GM21367 (cell line): ENCODE results near the gene CCDC110.

Source experiments
- ATAC-seq: cut with Tn5 transposase; IDR thresholded peaks from one replicate; pipeline ENCODE4 v1.9.1; 2021; ENCODE audit not compliant: unreplicated experiment

Gene CCDC110

DNA sequence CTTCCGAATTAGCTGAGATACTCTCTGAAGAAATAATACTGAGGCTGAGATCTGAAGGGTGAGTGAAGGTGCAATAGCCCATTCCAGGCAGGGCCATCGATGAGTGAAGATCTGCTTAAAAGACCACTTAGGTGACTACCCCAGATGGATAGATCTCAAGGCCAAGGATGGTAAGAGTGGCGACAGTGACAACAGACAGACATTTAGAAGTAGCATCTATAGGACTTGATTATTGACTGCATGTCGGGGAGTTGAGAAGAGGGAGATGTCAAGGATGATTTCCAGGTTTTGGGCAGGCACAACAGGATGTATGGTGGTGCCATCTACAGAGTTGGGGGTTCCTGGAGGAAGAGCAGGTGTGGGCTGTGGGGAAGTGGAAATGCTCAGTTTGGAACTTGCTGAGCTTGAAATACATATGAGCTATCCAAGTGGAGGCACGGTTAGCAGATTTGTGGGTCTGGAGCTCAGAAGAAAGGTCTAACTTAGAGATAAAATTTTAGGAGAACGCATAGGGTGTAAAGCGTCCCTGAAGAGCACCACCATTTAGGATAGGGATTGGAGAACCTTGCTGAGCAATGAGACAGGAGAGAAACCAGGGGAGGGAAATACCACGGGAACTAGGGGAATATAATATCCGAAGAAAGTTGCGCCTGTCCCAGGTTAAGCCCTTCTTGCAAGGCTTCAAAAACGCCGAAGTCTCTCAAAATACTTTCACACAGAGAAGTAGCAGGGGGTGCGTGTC lies 46.5 kb downstream of the CCDC110 start:
- ATAC-seq, result no peak

DNA sequence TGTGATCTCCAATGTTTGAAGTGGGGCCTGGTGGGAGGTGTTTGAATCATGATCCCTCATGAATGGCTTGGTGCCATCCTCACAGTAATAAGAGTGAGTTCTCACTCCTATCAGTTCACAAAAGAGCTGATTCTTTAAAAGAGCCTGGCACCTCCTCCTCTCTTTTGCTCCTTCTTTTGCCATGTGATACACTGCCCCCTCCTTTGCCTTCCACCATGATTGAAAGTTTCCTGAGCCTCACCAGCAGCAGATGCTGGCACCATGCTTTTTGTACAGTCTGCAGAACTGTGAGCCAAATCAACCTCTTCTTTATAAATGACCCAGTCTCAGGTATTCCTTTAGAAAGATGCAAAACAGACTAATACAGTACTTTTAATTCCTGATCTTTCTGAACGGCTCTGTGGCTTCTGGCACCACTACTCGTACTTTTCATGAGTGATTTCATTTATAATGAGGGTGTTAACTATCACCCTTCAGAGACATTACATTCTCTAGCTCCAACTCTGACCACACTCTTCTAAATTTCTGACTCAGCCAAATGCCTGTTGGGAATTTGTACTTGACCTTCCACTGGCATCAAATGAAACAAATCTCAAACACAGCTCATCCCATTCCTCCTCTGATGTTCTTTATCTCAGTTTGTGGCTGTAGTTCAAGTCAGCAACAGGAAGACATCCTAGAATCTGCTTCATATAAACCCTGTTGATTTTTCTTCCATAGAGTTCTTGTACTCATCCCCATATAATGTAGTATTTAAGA lies 50.0 kb downstream of the CCDC110 start:
- no peak for ATAC-seq

DNA sequence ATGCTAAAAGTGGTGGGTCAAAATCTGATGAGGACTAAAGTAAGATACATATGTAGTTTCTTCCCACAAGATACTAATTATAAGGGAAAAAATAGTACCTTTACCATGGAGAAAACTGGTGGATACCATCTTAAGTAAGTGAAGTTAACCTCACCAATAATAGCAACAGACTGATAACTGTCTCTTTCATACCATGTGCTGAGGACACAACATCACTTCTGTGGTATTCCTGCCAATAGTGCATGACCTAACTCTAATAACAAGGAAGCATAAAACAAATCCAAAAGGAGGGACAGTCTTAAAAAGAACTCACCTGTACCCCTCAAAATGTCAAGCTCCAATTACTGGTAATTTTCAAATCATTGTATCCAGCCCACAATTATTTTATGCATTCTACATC lies 54.6 kb downstream of the CCDC110 start:
- no peak for ATAC-seq

DNA sequence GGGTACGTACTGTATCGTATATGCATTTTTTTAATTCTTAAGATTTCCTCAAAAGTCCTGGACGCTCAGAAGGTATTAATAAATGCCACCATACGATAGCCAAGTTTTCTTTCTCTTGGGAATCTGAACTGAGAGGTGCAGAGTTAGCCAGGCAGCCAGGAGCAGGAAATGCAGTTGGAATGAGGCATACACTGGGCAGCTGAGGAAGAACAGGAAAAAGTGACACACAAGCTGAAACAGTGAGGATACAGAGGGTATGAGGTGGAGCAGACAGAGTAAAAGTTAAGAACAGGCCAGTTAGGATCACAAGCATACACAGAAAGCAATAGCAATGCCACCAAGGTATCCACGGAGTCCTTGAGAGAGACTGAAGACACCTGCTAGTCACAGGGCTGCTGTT lies 59.1 kb downstream of the CCDC110 start:
- ATAC-seq, result no peak

DNA sequence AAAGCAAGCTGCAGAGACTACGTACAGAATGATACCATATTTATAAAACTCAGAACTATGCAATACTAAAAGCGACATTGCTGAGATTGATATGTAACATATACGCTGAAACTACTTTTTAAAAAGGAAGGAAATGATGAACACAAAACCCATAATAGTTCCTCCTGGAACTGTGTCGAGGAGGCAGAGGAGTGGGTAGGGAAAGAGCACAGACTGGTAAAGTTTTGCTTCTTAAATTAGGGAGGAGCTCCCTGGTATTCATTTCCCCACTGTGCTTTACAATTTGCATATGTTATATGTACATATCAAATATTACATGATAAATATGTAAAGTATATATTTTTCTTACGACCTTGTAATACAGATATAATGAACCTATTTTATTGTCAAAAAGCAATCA lies 59.7 kb downstream of the CCDC110 start:
- no peak for ATAC-seq

DNA sequence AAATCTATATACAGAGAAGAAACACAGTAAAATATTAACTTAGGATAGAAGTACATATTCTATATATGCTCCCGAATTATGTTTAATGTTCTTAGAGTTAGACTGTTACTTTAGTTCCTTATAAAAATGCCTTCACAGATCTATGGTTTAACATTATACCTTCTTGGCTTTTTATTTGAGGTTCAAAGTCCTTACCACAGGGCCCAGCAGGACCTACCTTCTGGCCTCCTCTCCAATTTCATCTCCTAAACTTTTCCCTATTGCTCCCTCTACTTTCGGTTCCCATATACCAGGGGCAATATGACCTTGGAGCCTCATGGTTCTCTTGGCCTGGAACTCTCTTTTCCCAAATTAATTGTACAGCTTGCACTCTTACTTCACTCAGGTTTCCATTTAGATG lies 63.1 kb downstream of the CCDC110 start:
- no peak for ATAC-seq

DNA sequence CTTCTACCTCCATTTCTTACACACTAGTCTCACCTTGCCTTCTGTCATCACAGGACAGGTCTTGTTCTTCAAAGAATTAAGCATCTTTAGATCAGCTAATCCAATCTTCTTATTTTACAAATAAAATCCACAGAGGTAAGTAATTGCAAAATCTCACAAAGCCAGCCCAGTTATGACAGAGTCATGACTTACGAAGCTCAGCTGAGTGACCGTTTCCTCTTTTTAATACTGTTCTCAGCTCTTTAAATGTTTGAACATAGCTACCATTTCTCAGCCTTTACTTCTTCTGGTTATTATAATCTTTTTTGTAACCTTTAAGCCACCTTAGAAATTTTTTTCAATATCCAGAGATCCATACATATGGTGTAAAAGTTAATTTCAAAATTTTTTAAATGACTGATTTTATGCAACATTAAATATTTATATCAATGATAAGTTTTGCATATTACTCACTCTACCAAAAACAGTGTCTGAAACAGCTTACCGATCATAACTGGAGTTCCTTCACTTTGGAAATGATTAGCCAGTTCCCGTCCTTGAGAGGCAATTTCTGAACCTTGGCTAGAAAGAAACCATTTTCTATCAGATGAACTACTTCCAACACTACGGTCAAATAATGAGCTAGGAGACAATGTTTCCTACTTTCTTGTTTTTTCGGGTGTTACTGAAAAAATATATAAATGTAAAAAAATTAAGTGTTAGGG lies 66.1 kb downstream of the CCDC110 start:
- ATAC-seq, result peak; percentile 49

DNA sequence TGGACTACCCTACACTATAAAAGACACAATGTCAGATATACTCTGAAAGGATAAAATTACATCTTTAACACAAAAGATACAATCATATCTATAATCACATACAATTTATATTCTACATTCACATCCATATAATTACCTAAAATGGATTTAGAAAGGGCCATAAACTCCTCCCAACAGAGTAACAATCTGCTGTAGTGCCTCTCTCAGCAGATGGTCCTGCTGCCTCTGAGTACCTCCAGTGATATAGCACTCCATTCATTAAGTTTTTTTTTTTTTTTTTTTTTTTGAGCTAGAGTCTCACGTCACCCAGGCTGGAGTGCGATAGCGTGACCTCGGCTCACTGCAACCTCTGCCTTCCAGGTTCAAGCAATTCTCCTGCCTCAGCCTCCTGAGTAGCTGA lies 67.5 kb downstream of the CCDC110 start:
- ATAC-seq, result no peak

DNA sequence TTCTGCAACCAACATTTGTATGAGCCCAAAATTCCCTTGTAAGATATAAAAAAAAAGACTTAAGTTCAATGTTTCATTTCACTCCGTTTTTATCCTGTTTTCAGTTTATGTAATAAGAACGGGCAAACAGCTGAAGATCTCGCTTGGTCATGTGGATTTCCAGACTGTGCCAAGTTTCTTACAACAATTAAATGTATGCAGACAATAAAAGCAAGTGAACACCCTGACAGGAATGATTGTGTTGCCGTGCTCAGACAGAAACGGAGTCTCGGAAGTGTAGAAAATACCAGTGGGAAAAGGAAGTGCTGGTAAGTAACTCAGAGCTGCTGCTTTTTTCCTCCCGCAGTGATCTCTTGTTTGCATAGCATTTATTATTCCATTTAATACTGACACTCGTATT lies 72.1 kb downstream of the CCDC110 start:
- ATAC-seq, result no peak

DNA sequence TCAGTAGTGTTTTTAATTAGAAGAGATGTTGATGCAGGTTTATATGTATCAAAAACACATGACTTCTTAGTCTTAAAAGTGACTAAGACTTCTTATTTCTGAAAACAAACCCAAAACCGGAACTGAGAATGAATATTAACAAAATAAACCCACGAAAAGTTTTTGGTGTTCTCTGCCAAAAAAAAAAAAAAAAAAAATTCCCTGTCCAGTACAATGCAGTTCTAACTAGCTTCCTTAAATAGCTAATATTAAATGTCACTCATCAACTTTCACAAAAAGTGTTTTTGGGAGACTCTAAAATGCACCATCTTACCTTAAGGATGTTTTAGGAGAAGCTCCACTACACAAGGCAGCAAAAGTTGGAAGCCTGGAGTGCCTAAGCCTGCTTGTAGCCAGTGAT lies 72.9 kb downstream of the CCDC110 start:
- no peak for ATAC-seq

DNA sequence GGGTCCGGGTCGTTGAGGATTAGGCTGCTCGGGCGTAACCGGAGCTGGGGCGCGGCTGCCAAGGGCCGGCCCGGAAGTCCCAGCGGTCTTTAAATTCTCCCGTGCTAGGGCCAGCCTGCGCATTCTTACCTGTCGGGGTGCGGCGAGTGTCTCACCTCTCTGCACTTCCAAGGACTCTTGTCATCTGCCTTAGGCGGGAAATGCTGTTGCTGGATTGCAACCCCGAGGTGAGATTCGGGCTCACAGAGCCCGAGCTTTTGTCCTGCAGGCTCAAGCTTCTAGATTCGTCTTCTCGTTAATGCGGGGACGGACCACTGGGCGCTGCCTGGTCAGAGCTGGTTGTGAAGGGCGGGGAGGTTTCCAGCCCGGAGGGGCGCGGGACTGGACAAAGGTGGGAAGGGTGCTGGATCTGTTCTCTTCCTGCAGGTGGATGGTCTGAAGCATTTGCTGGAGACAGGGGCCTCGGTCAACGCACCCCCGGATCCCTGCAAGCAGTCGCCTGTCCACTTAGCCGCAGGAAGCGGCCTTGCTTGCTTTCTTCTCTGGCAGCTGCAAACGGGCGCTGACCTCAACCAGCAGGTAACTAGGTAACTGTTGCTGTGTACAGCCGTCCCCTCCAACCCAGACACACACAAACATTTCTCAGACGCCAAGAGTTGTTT lies 74.7 kb downstream of the CCDC110 start, which contains the start of gene ANKRD37:
Gene ANKRD37, plus strand, starts transcription at position 118 of the 662 bp plus-strand sequence. Its CDS starts 83 bp downstream, at position 201.
- ATAC-seq, result peak; percentile 0

DNA sequence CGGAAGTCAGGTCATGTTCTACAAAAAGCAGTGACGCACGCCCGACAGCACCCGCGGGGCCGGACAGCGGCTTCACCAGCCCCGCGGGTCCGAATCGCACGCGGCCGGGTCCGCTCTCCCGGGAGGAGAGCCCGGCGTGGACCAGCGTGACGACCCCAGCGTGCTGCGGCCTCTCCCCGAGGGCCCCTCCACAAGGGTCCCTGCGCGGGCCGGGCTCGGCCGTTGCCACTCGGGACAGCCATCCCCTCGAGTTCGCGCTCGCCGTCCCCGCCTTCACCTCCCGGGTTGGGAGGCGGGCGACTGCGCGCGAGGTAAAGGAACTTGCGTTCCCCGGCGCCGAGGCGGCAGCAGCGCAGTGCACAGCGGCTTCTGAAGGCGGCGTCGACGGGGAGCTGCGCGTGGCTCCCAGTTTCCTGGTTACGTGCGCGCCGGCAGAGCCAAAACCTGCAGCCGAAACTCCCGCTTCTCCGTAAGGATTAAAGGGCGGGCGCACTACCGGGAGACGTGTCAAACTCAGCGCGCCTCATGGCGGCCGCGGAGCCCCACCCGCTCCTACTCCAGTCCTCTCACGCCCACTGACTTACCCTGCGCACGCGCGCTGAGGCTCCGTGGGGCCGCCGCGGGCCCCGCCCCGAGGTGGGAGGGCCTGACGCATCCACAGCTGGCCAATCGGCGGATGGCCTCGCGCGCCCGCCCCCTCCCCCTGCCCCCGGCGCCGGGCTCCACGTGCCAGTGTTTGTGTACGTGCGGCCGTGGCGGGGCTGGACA lies 75.4 kb downstream of the CCDC110 start:
- peak; percentile 66 for ATAC-seq

DNA sequence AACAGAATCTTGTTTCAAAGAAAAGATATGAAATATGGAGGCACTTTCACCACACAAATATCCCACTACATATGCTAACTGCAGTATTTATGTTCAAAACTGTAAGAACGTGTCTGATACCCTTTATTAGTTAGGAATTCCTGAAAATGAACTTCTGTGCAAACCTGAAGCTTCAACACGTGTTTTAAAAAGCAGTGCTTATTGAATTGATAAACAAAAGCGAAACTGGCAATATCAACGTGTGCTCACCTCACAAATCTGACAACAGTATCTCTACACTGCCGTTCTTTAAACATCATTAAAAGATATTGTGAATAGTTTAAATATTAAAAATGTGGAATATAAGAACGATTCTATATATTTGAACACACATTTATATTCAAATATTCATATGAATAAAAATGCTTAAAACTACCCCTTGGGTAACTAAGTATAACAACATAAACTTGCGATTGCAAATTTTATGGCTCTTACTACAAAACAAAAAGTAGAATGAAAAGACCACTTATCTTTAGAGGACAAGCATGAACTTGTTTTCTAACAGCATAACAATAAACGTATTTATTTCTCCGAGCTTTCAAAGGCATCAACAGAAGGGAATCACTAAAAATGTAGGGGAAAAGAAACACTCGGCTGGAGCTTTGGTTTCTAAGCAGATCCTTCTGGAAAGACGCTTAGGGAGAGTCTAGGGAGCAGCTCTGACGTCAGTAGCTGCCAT lies 76.1 kb downstream of the CCDC110 start, which contains the start of gene LRP2BP:
Gene LRP2BP, minus strand, starts transcription at position 687 of the 718 bp plus-strand sequence. CDS start 17,738 bp downstream, outside the sequence.
- no peak for ATAC-seq
